NCI-H510A treated with DMSO at 0.1 percent for 48 hours (cell line): ENCODE results near the gene TRABD2B.

ENCODE experiments used
- DNase-seq: peaks from one replicate; lab custom pipeline; 2025; lab: John Stamatoyannopoulos, UW

Gene TRABD2B

DNA sequence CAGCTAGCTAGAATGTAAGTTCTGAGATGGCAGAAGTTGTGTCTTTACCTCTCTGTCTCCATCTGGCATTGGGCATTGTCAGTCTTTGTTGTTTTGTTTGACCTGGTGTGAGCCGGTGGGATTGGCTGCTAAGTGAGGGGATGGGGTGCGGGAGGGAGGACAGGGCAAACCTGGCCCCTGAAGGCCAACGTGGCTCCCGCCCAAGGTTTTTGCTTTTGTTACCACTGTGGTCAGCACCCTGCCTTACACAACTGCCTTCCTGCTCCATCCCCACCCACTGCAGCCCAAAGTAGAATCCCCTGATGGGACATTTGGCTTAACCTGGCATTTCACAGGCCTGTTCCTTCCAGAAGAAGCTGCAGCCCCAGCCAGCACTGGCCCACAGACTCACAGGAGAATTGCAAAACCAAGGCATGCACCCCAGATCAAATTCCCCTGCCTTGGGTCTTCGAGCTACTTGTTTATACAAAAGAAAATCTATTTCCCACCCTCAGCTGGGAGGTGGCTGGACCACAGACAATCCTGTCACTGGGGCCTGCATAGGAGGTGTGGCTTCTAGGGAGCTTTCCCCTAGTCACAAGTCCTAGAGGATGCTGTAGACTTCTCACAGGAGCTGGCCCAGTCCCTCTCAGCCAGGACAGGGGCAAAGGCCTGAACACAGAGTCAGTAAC, 147.5 kb downstream of the TRABD2B start:
- no peak for DNase-seq

DNA sequence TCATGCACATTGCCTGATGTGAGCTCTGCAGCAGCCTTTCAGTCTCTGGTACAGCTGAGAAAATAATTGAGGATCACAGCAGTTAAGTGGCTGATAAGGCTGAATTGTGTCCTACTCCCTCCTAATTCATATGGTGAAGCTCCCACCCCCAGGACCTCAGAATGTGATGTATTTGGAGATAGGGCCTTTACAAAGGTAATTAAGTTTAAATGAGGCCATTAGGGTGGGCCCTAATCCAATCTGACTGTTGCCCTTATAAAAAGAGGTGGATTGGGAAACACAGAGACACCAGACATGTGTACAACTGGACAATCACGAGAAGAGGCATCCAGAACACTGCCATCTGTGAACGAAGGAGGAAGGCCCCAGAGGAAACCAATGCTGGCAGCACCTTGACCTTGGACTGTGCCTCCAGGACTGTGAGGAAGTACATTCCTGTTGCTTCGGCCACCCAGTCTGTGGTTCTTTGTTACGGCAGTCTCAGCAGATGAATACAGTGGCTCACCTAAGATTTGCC, 148.1 kb downstream of the TRABD2B start:
- DNase-seq, result no peak

DNA sequence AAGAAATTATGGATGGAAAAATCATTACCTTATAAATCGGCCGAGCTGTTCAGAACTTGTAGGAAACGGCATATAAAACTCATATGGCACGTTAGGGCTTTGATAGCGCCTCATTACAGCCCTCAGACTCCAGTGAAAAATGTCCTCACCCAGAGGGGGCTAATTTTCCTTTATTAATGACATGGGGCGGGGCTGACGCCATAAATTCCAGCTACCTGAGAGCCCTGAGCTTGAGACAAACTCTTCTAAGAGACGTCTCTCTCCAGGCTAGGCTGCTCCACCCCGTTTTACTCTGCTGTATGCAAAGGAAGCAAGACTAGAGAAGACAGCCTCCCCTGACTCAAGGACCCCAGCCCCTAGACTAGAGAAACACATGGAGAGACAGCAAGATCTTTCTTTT, 149.4 kb downstream of the TRABD2B start:
- DNase-seq, result no peak

DNA sequence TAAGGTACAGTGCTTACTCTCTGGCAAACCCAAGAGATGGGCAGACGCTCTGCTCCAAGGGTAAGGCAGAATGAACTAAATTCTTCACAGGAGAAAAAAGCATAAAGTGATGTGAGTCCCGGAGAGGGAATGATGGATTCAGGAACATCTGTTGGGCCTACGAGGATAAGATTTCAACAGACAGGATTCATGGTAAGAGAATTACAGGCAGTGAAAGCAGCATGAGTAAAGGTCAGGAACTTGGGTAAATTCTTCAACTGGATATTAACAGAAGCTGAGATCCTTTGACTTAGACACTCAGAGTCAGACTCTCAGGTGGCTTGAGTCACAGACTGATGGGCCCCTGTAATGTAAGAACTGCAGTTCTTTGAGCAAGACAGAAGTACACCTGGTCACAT, 152.6 kb downstream of the TRABD2B start:
- DNase-seq, result no peak

DNA sequence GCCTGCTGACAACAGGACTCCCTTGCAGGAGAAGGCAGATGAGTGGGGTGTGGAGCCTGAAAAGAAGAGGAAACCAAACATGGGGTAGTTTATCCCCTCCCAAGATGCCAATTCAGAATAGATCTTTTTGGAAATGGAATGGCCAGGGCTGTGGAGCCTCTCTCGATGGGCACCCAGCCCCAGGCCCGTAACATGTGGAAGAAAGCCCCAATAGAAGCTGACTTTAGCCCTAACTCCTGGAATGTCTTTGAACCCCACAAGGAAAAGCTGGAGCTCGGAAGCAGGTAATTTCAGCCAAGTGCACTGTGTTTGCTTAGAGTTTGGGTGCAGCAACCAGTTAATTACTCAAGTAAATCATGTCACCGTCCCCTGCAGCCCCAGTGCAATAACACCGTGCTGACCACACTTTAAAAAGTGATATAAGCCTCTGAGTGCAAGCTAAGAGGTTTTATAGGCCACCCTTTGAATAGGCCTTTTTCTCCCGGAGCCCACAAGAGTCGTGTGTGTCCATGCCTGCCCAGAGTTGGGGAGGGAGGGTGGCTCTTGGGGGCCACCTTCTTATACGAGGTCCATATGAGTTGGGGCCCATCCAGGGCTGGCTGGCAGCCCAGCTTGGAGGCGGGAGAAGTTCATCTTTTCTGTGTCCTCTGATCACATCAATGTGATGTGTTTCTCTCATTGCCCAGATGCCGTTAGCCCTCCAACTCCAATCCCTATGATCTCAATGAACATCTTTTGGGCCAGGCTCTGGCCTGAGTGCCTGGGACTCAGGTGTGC, 153.2 kb downstream of the TRABD2B start:
- DNase-seq, result no peak

DNA sequence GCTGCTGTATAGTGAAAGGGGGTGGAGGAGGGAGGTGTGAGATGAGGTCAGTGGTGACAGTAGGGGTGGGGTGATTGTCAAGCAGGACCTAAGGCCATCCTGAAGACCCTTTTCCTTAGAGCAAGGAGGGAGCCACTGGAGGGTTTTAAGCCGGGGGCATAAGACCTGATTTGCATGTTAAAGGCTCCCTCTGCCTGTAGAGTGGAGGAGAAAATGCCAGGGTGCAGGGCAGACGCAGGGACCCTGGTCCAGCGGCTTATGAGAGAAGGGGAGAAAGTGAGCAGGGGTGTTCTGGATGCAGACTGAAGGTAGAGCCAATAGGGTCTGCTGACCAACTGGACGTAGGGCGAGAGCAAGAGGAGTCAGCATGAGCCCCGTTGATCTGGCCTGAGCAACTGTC, 154.1 kb downstream of the TRABD2B start:
- DNase-seq, result no peak

DNA sequence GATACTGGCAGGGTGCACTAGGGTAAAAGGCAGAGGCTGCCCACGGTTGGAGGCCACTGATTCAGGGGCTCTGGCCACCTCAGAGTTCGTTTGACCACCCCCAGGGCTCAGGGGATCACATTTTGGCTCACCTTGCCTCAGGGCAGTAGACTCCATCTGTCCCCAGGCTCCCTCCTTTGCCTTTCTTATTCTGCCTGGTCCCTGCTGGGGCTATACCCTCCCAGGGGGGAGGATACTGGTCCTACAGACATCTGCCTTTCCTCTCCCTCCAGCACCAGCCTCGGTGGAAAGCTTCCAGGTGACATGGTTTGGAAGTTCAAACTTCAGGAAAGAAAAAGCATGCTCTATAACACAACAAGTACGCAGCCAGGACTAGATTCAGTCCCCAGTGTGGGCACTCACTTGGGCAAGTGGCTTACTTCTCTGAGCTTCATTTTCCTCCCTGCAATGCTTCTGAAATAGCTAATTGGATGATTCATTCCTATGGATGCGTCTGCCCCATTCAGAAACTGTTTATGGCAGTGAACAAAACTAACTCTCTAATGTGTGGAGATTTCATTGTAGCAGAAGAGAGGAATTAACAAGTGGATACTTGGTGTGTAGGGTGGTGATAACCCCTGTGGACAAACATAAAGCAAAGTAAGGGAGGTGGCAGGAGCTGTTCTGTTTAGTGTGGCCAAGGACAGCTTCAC, 154.8 kb downstream of the TRABD2B start:
- no peak for DNase-seq

DNA sequence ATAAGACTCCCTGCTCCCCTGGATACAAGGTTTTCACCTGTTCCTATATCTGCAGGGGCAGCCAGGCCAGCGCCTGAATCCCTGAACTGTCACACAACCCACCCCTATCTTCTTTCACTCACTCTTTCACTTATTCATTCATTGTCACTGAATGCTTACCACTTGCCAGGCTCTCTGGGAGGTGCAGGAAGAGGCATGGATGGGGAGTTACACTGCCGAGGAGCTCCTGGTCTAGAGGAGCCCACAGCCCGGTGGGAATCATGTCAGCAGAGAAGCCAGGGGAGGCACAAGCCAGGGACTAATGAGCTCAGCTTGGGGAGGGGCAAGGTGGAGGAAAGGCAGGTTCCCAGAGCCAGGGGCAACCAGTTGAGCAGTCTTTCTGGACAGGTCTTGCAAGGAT, 155.8 kb downstream of the TRABD2B start:
- no peak for DNase-seq

DNA sequence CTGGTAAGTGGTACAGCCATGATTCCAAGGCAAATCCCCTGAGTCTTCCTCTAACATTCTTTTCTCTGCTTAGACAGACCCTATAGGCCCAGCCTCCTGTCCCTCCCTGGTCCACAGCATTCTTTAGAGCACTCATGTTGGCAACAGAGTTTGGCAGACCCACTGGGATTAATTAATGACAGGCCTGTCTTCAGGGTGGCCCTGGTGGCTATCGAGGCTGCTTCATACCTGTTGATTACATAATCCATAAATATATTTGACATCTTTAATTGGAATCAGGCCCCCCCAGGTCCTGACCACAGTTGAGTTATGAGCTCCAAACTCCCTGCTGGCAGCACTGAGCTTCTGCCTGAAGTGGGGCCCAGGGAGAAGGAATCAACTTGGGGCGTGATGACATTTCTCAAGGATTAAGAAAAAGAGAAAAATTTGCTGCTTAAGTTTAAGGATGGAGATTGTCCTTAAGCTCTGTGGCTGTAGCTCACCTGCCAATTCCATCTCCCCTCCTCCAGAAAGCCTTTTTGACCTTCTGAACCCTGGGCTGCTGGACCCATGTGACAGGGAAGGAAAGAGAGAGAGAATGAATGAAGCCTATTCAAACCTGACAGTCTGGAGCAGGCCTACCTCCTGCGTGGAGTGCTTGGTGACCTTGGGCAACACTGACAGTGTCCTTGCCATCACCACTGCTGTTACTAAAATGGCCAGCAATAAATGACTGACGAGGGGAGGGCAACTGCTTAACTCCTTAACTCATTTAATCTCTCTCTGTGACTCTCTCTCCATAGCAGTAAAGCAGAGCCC, 156.6 kb downstream of the TRABD2B start:
- DNase-seq, result no peak

DNA sequence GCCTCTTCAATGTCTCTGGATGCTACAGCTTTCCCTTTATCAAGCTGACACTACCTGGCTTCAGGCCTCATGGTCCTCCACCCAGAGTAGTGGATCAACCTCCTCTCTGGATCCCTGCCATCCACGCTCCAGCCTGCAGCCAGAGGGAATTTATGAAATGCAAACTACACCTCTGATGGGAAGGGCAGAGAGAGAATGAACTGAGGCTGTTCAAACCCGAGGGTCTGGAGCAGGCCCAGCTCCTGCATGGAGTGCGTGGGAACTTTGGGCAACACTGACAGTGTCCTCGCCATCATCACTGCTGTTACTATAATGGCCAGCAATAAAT, 157.8 kb downstream of the TRABD2B start:
- DNase-seq, result no peak

DNA sequence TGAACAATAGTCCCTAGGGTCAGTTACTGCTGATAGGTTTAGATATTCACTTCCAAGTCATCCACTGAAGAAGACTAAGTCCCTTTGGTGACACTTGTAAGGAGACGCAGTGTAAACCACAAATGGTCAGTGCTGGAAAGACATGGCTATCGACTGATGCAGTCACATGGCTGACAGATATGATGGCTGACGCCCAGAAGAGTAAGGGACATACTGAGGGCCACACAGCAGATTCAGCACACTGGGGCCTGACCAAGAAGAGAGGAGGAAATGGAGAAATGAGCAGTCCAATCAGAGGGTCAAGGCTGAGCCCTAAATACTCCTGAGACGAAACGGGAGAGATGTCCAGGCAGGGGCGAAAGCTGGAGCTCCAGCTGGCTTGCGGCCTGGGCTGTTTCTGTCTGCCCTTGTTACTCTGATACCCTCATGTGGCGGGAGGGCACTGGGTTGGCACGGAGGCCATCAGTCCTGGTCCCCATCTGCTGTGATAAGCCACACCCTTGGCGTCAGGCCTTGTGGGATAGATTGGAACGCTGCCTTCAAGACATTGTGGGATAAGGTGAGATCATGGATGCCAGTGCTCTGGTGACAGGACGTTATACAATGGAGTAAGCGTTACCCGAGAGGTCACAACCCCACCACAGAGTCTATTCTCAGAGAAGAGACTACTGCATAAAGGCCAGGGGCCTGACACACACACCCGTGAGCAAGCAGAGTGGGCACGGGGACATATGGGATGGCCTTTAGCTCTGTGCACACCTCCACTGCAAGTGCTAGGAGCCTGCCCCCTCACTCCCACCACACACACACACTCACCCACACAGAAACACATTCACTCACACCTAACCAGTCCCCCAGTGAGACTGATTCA, 158.4 kb downstream of the TRABD2B start:
- no peak for DNase-seq

DNA sequence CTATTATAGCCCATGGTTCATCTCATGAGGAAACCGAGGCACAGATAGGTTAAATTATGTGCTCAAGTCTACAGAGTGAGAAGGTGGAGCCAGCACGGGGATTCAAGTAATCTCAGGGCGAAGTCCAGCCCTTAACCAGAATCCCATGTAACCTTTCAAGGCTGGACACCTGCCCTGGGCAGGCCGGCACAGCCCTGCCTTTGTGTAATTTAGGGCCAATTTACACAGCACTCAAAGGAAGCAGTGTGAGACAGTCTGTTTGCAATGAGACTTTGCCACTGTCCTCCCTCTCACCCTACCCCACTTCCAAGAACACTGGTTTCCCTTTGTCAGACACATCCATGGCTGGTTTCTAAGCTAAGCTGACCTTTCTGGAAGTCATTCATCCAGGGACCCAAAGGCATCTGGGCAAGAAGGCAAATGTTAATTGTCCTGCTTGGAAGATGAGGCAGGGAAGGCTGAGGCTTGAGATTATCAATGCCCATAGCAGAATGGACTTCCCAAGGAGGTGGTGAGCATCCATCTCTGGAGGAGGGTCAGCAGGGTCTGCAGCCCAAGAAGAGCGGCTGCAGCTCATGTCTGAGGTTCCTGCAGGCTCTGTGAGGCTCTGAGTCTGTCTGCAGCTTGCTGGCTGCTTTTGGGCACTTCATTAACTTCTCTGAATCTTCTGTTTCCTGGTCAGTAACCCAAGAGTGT, 159.2 kb downstream of the TRABD2B start:
- no peak for DNase-seq

DNA sequence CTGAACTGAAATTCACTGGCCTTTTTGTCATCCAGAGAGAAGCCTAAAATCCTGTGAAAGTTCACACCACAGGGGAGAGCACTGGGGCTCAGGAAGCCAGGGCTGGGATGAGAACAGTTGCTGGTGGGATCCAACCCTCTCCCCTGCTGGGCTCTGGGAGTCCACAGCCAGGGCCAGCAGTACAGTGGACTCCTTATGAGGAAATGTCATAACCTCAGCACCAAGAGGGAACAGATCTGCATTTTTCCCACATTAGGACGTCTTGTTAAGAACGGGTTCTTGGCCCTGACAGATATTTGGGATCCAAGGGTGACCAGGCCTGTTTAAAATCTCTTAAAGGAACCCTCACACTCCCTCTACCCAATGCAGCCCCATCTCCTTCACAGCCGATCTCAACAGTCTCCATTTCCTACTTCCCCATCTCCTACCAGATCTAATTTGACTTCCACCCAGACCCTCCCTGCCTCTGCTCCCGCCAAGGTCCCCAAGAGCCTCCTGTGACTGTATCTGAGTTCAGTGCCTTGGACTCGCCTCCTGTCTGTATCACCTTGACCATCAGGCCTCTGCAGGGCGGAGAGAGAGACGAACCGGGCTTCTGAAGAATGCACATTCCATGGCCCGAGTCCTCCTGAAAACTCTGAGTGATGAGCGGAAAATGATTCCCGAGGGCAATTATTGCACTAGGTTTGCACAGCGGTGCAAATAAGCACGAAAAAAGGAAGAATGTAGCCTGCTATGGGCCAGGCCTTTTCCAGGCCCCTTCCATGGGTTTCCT, 159.9 kb downstream of the TRABD2B start:
- no peak for DNase-seq

DNA sequence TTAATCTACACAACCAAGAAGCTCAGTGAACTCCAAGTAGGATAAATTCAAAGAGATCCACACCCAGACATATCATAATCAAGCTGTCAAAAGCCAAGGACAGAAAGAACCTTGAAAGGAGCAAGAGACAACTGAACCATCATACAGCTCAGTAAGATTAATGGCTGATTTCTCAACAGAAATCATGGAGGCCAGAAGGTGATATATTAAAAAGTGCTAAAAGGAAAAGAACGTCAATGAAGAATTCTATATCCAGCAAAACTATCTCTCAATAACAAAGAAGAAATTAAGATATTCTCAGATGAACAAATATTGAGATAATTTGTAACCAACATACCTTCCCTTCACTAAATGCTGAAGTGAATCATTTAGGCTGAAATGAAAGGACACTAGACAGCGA, 161.8 kb downstream of the TRABD2B start:
- DNase-seq, result no peak

DNA sequence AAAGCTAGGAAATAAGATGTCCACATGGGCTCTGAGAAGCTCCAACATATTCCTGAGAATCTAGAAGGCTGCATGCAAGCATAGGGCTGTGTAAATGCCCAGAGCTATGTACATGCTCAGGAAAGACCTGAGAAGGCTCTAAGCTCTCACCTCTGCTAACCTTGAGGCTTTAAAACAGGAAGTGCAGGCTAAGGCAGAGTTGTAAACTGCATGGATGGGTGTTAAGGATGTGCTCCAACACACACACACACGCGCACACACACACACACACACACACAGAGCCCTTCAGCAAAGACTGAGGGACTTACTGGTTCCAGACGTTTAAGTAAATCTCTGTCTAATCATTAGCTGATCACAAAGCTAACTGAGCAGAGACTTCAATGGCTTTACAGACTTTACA, 162.9 kb downstream of the TRABD2B start:
- no peak for DNase-seq

DNA sequence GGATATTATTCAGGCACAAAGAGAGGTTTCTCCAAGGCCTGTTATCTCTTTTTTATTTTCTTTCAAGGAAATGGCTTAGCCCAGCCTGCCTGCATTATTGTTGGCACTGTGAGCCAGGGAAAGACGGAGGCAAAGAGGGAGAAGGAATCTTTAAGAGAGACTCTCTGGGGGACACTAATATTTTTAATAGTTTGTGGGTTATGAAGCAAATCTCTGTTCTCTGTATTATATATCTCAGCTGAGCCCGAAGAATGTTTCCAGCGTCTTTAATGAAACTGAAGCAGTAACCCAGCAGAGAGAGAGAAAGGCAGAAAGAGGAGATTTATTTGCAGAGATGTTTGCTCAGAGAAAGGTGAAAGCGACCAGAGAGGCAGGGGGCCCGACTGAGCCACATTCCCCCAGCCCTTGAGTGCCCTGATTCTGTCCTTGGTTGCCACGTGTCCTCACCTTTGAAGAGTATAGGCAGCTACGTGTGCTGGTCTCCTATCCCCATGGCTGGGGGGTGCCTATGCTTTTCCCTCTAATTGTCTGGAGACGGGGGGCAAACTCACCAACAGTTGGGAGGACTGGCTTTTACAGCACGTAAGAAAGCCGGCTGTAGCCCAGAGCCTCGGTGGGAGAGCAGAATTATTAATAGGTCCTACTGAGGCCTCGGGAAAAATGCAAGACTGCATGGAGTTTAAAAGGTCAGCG, 166.4 kb downstream of the TRABD2B start:
- no peak for DNase-seq

DNA sequence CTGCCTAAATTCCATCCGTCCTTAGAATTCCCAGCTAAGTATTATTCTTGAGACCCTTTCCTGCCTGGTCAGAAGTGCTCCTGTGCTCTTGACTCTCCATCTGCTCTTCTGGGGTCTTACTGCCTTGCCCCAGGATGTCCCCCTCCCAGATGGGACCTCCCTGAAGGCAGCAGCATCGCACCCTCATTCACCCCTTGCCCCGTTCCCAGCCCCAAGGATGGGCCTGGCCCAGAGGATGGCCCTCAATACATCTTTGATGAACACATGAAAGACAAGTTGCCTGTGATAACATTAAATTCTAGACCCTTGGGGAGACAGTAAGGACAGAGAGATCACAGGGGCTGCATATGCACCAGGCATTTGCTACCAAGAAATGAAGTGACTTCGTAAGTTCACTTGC, 167.2 kb downstream of the TRABD2B start:
- no peak for DNase-seq

DNA sequence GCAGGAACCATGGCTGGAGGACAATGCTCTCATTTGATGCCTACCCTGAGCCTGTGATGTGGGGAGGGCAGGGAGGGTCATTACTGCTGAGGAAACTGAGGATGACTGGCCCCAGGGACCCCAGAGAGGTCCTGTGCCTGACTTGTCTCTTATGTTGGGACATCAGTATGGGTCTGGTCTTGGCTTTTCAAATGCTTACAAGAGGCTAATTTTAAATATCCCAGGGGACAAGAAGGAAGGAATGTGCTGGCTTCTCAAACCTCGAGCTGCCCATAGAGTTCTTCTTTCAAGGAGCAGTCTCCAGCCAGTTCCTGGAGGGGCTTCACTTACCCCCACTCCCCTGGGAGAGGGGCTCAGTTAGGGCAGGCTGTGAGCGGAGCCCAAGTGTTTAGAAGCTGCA, 168.2 kb downstream of the TRABD2B start:
- no peak for DNase-seq

DNA sequence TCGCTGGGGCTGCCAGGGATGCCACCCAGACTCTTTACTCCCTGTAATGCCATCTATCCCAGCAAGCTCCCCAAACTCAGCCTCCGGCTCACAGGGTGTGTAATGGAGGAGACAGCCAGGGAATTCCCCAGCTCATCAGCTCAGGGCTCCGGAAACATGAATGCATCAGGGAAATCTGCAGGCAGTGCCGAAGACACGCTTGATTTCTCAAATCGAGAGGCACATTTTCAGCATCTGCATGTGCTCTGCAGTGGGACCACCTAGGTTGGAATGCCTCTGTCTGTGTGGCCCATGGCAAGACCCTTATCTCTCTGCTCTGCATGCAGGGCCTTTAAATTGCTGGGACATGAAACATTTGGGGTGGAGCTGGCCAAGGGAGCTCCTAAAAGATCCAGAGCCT, 170.1 kb downstream of the TRABD2B start:
- DNase-seq, result no peak
